ENCODE measurements around the gene ALAS1. TPM values are rescaled to one million over a fixed set of nuclear protein-coding genes. Genes with fewer than 3 reads are reported as not detected.

Gene ALAS1
- total RNA-seq, 6 donors from 2014 or later: 53.2 to 97.3 (median 74.0) TPM

DNA sequence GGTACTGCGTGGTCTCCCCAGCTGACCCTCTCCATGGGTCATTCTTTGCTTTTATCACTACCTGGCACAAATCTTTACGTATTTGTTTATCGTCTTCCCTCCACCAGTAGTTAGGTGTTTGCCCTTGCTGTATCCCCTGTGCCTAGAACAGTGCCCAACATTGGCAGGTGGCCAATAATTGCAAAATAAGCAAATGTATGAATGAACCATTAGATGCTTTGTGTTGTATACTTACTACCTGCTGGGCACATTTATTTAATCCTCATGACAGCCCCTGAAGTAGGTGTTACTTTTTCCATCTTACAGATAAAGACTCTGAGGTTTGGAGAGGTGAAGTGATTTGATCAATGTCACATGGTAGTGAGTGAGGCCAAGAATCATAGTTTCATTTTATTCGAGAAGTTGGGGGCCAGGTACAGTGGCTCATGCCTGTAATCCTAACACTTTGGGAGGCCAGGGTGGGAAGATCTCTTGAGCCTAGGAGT lies 43.0 kb downstream of the ALAS1 start:
- TF ChIP-seq CTCF (IDR thresholded peaks at IDR 0.05) (no peak), EP300 (IDR thresholded peaks at IDR 0.05) (no peak), POLR2AphosphoS5 (IDR thresholded peaks at IDR 0.05) (no peak), POLR2A (IDR thresholded peaks at IDR 0.05) (no peak)
- WGBS, 2 donors: 85 to 94% methylated on average over 4 of the region's 4 CpGs
- DNase-seq (no peak), ATAC-seq (ENCODE audit: low FRiP score in 2 of 2) (no peak)
- Histone ChIP-seq H3K4me3 (no peak overlapping the region), H3K36me3 (no peaks in the 10 kb centered on the region), H3K27ac (peak overlapping the region in 1 of 4 donors; percentile 92), H3K9me3 (no peaks in the 10 kb centered on the region), H3K4me1 (peaks cover 43 to 62% (median 50%) of the 10 kb centered on the region in 4 donors), H3K27me3 (no peaks in the 10 kb centered on the region)

DNA sequence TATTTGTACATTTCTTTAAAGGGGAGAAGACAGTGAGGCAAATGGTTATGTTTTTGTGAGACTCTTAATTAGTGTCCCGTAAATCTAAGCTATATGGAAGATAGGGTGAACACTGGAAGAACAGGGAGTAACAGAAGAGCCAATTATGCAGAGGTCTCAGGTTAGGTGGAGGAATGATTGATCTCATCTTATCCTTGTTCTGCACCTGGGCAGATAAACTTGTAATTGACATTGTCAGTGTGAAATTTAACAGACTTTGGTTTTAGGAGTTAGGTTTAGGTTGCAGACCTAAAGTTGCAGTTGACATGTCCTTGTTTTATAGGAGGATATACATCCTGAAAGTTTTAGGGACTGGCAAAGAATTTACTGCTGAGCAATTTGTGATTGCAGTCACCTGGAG lies 44.1 kb downstream of the ALAS1 start:
- DNase-seq: no peak
- Histone ChIP-seq H3K27me3 (no peaks in the 10 kb centered on the region), H3K4me3 (no peak overlapping the region), H3K36me3 (no peaks in the 10 kb centered on the region), H3K27ac (no peak overlapping the region), H3K9me3 (no peaks in the 10 kb centered on the region), H3K4me1 (peaks cover 46 to 62% (median 49%) of the 10 kb centered on the region in 4 donors)
- 94 to 95% methylated on average over 1 of the region's 1 CpG for WGBS, 2 donors
- TF ChIP-seq POLR2AphosphoS5 (IDR thresholded peaks at IDR 0.05) (no peak), CTCF (IDR thresholded peaks at IDR 0.05) (no peak), POLR2A (IDR thresholded peaks at IDR 0.05) (no peak), EP300 (IDR thresholded peaks at IDR 0.05) (no peak)
- ATAC-seq (ENCODE audit: low FRiP score in 2 of 2): no peak

GRCh38 chr3:52243791-52244628 lies 46.0 kb downstream of the ALAS1 start:
- peak in 1 of 2 donors; percentile 73 for DNase-seq
- Histone ChIP-seq H3K4me3 (peak overlapping the region in 1 of 4 donors; percentile 72), H3K9me3 (no peaks in the 10 kb centered on the region), H3K27me3 (no peaks in the 10 kb centered on the region), H3K36me3 (peaks cover 0 to 12% (median 7%) of the 10 kb centered on the region in 4 donors), H3K27ac (peak overlapping the region; percentile 86 to 97 (median 94)), H3K4me1 (peaks cover 36 to 56% (median 39%) of the 10 kb centered on the region in 4 donors)
- peak in 1 of 4 donors; percentile 22 for TF ChIP-seq POLR2A (IDR thresholded peaks at IDR 0.05)
- TF ChIP-seq EP300 (IDR thresholded peaks at IDR 0.05): no peak
- ATAC-seq (ENCODE audit: low FRiP score in 2 of 2): peak; percentile 7 to 54
- 58 to 69% methylated on average over 6 to 9 of the region's 9 CpGs for WGBS, 2 donors

DNA sequence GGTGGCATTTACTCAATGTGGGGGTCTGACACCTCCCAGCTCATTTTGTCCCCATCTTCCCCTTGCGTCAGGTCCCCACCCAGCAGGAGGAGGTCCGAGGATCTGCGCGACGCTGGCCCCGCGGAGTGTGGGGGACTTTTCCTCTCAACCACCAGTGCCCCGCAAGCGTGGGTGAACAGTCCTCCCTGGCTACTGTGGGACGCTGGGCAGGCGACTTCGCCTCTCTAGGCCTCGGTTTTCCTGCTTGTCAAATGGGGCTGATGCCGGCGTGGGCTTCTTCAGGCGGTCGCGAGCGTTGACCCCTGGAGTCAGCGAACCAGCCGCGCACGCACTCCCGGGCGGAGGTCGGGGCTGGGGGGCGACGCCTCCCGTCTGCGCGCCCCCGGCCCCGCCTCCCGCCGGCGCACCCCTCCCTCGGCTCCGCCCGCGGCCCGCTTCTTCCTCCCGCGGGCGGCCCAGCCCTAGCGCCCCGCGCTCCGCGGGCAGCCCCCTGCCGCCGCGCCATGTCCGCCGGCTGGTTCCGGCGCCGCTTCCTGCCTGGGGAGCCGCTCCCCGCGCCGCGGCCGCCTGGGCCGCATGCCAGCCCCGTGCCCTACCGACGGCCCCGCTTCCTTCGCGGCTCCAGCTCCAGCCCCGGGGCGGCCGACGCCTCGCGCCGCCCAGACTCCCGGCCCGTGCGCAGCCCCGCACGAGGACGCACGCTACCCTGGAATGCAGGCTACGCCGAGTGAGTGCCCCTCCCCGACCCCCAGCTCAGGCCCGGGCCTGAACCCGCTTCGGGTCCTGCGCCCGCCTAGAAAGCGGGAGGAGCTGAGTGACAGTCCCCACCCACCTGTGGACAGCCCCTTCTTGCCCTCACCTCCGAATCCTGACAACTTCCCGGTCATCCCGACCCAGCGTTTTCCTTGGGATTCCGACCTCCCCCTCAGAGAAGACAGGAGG lies 47.6 kb downstream of the ALAS1 start, which contains the start of gene PPM1M:
TSS of gene PPM1M (plus strand) at position 438 of the 942 bp plus-strand sequence. CDS start at position 504, 66 bp downstream.
- TF ChIP-seq POLR2AphosphoS5 (IDR thresholded peaks at IDR 0.05) (peak in 1 of 2 donors; percentile 10), EP300 (IDR thresholded peaks at IDR 0.05) (no peak), POLR2A (IDR thresholded peaks at IDR 0.05) (peak in 1 of 4 donors; percentile 54), CTCF (IDR thresholded peaks at IDR 0.05) (peak in 1 of 6 experiments; percentile 22)
- Histone ChIP-seq H3K27me3 (no peaks in the 10 kb centered on the region), H3K4me1 (peaks cover 25 to 52% (median 30%) of the 10 kb centered on the region in 4 donors), H3K4me3 (peak within 1 kb of the TSS; percentile 38 to 73 (median 66)), H3K36me3 (peaks cover 0 to 28% (median 12%) of the 10 kb centered on the region in 4 donors), H3K27ac (peak within 1 kb of the TSS; percentile 86 to 97 (median 94)), H3K9me3 (no peaks in the 10 kb centered on the region)
- DNase-seq (peak; percentile 66 to 94), ATAC-seq (ENCODE audit: low FRiP score in 2 of 2) (peak; percentile 70 to 82)
- 1 to 5% methylated on average over 23 to 54 of the region's 98 CpGs for WGBS, 2 donors
